T1000 (cell line): ENCODE data around the gene AOX1.
"Not testable (repeated sequence)": the region's sequence is repeated elsewhere in the genome, so short reads cannot be mapped to it uniquely, and the experiment has no call there.

Source experiments
- DNase-seq: peaks from one replicate; lab custom pipeline; 2025; ENCODE audit warnings: mixed read lengths; lab: John Stamatoyannopoulos, UW

The AOX1 gene

GRCh38 chr2:200665626-200666453, 80.0 kb downstream of the AOX1 start:
- no peak for DNase-seq

DNA sequence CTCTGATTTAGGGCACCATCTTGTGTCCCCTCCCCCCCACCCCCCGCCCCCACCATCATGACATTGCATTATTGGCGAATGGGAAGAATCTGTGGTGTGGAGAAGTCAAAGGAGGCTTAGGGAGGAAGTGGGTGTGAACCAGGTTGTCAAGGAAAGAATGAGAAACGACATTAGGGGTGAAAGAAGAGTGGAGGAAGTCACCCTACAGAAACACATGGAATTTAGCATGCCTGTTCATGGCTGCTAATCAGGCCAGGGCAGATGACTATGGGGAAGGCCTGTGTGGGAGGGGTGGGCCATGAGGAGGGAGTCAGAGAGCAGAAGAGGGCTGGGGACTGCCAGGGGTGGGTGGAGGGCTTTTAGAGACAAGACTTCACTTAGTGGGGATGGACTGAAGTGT, 81.6 kb downstream of the AOX1 start:
- DNase-seq: no peak

- no peak for DNase-seq
These were observed 82.7 kb downstream of the AOX1 start for GRCh38 chr2:200668478-200668877.

- DNase-seq: no peak
These were observed 83.5 kb downstream of the AOX1 start for GRCh38 chr2:200669308-200669707.

DNA sequence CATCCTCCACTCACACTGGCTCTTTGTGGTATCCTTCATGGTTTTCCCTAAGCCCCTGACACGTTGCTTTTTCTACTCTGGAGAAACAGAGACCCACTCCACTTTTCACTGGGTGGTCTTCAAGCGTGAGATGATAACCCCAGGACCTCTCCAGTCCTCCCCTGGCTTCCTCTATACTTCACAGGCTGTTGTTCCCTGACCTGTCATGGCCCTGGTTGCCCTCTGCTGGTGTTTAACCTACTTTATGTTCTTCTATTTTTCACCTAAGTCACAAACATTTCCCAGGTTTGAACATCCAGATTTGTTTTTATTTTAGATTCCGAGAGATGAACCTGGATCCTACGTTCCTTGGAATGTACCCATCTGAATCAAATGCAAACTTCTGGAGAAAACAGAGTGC, 84.5 kb downstream of the AOX1 start:
- no peak for DNase-seq

DNA sequence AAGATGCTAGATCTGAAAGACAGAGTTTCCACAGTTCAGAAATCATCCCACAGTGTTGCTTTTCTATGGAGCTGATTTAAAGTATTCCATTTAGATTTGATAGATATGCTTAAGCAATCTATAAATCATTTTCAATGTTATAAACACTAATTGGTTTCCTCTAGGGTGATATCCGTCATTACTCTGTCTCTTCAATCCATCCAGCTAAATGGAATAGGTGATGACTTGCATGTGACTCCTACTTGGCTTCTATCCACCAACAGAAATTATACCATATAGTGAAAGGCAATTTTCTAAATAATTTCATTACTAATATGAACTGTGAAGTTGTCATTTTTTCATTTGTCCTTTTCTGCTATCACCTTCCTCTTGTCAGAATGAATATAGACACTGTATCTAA, 84.9 kb downstream of the AOX1 start:
- DNase-seq: no peak

GRCh38 chr2:200673191-200673590, 87.4 kb downstream of the AOX1 start:
- DNase-seq: no peak

DNA sequence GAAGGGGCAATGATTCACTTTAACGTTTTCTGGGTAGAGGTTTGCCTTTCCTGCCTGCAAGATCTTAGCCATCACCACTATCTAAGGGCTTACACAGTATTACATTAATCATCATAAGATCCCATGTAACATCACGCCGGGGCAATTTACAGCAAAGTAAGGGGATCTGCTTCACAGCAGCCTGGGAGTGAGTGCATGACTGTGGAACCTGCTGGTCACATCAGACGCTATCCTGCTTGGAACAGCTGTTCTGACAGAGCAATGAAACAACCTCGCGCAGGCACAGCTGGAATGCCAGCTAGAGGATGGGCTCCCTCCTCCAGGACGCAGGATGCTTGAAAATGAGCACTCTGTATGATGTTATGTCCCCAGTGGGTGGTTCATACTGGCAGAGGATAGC, 89.0 kb downstream of the AOX1 start:
- no peak for DNase-seq

- DNase-seq: no peak
These were observed 91.4 kb downstream of the AOX1 start for GRCh38 chr2:200677171-200677570.

DNA sequence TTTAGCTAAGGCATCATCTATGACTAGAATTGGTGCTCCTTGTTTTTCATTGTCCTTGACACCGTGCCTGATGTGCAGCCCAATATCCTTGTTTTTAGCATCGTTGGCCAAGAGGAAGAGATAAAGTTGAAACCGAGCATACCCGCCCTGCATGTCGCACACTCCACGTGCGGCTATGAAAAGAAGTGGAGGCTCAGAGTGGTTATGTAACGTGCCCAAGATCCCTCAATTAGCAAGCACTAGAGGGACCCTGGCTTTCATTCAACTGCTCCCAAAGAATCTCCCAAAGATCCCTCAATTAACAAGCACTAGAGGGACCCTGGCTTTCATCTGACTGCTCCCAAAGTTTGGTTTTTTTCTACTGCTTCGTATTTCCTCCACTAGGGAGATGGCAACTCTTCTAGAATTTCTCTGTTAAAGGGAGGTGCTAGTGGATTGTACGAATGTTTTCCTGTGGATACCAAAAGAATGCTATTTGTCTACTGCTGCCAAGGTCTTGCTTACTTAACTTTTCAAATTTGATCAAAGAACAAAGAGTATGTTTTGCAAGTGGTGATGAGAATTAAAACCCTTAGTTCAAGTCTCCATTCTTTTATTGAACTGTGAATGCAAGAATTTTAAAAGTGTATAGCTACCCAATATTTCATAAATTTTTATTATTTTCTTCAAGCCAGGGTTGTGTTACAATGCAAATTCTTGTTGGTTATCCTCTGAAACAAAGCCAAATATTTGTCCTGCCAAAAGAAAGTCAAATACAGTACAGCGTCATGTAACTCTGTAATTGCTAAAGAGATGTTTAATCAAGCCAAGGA, 92.1 kb downstream of the AOX1 start:
- no peak for DNase-seq

- no peak for DNase-seq
These were observed 93.3 kb downstream of the AOX1 start for GRCh38 chr2:200679127-200679526.

- DNase-seq: no peak
These were observed 93.7 kb downstream of the AOX1 start for GRCh38 chr2:200679535-200679934.

- DNase-seq: no peak
These were observed 95.9 kb downstream of the AOX1 start for GRCh38 chr2:200681697-200682096.

DNA sequence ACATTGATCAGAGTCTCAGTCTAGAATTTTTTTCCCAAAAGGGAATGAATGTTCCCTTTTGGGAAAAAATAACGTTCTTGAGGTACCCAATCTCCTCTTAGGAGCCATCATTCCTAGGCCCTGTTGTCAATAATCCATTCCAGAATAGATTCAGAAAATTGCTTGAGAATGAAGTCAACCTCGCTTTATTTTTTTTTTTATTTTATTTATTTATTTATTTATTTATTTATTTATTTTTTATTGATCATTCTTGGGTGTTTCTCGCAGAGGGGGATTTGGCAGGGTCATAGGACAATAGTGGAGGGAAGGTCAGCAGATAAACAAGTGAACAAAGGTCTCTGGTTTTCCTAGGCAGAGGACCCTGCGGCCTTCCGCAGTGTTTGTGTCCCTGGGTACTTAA, 96.6 kb downstream of the AOX1 start:
- not testable (repeated sequence) for DNase-seq

DNA sequence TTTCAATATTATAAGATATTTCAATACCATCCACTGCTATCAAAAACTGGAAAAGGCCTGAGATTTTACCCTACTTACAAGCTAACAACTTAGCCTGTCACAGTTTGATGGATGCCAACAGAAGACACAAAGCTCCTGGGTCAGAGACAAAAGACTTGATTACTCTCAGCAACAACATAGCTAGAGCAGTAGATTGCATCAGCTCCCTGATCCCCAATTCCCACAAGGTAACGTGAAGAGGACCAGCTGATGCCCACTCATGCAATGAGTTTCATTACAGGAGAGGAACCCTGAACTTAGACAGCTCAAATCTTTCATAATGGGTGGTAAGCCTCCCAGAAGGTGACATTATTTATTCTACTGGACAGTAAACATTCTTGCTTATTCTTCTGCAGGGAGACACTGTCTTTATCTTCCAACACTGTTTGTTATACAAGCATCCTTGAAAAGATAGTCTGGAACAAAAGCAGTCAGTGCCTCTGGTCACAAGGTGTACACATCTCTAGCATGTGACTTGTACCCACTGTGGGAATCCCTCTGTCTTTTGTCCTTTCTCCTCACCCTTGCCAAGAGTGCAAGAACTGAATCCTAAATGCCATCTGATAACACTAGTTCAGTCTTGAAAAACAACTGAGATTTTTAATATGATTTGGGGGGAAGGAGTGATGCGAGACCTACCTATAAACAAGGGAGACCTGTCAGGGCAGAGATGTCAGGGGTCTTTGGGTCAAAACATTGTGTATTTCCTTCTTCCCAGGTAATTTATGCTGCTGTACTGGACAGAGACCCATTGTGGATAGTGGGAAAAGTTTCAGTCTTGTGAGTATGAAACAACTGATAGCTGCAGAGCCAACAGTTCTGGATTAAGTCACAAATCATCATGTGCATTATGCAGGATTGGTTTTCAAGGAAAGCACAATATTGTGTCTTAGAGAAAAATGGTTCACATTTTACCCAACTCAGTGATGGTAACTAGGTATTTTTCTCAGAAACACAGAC, 102.4 kb downstream of the AOX1 start:
- no peak for DNase-seq

DNA sequence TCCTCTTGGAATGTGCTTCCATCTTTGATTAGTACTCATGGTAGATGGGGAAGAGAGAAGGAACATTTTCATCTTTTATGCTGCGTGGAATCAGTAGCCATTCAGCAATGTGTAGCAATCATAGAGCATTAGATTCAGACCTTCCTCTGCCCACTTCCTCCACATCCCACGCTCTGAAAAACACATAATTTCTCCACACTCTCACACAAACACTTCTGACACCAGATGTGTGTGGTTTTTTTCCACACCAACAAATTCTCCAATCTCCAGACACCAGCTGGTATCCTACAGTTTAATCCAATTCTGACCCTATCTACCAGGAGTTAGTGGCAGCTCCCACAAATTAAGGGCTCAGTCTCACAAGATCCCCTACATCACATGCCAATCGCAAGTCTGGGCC, 103.3 kb downstream of the AOX1 start:
- DNase-seq: no peak

DNA sequence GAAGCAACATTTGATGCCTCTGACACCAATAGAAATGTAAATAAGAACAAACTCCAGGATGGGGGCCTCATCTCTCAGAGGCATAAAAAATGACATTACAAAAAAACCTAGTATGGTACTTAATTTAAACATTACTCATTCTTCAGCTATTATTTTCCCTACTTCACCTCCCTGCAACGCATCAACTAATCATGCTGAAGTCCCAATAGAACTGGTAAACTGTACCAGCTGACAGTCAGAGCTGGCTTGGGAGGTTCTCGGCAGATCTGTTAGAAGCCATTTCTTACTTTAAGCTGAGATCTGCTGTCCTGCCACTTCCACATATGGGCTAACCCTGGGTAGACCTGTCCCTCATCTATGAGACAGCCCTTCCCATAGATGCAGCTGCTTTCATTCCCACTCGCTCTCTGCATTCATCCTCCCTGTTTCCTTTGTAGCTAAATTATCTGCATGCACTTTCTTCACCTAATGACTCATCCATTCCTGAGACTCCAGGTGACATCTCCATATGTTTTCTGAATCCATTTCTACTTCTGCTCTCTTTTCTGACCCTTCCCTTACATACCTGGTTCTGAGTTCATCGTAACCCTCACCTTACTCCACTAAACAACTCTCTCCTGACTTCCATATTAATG, 108.1 kb downstream of the AOX1 start:
- DNase-seq: no peak

- DNase-seq: no peak
These were observed 109.4 kb downstream of the AOX1 start for GRCh38 chr2:200695191-200695590.

- no peak for DNase-seq
These were observed 109.8 kb downstream of the AOX1 start for GRCh38 chr2:200695601-200696000.

GRCh38 chr2:200698217-200698616, 112.4 kb downstream of the AOX1 start:
- DNase-seq: no peak

DNA sequence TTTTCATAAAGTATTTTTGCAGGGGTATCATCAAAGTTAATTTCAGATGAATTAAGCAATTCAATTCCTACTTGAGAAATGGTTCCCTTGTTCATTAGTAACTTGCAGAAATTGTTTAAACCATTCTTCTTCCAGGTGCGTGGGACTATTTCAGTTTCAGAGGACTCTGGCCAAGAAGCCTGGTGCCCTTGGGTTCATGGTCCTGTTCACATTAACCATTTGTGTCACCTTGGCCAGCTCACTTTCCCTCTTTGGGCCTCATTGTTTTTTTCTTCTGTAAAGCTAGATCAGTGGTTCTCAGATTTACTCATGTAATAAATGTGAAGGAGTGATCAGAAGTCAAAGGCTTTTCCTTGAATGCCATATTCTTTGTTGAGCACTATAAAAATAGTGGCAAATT, 113.5 kb downstream of the AOX1 start:
- no peak for DNase-seq

GRCh38 chr2:200700856-200701255, 115.0 kb downstream of the AOX1 start:
- no peak for DNase-seq
